HCT116 (cell line): Measurements from ENCODE around the gene MON2. TPM values are rescaled to one million over a fixed set of nuclear protein-coding genes. Genes with fewer than 3 reads are reported as not detected.
A peak's percentile ranks its signal among the peaks of the same experiment; 100 is the strongest.

Experiments
- ATAC-seq: fragments of 200-7000 bp; cut with Tn5 transposase; 2 replicates; pipeline ENCODE4 v1.9.1; 2020; ENCODE audit warnings: mild to moderate bottlenecking, moderate library complexity
- BruUV-seq: library from RNA; stranded (reverse); fragments of 400-500 nt; replicated peaks from 2 replicates; lab custom pipeline; 2021; lab: Mats Ljungman, UMichigan
- CTCF ChIA-PET: fragments of 300-600 bp; sonication (Branson Sonifier 250); formaldehyde crosslinking; loops from one replicate; lab custom pipeline; 2021; ENCODE audit warnings: antibody characterized with exemption; lab: Charles Lee
- POLR2A ChIA-PET: fragments of 300-600, 350-600 bp; sonication (Branson Sonifier 250); formaldehyde crosslinking; loops from one replicate; lab custom pipeline; 2021; ENCODE audit warnings: antibody characterized with exemption; lab: Charles Lee
- RAD21 ChIA-PET, 2 experiments: fragments of 300-600 bp; sonication (Branson Sonifier 250); formaldehyde crosslinking; loops; one replicate each; lab custom pipeline; 2023; ENCODE audit warnings: low total read pairs in 2 of 2; ENCODE audit not compliant: uncharacterized antibody in 2 of 2, unreplicated experiment in 2 of 2, low non-redundant PET in 1 of 2; lab: Charles Lee
- DNase-seq: peaks from one replicate; pipeline ENCODE4 v3.0.0-alpha.2; 2010; ENCODE audit warnings: low read depth, low spot score
- H2AFZ ChIP-seq: fragments of 200-600 bp; shearing (Covaris generic), sonication (generic); 2 replicates; pipeline ENCODE4 v1.6.1; 2017; ENCODE audit warnings: low read depth, mixed run types, mixed read lengths, antibody characterized with exemption, low read length; ENCODE audit not compliant: poor library complexity, severe bottlenecking
- H3K27ac ChIP-seq: 2 replicates; pipeline ENCODE4 v1.5.1; 2012; ENCODE audit warnings: low read depth, low read length
- H3K27me3 ChIP-seq: fragments of 200-600 bp; sonication (generic); 2 replicates; pipeline ENCODE4 v1.6.1; 2016; ENCODE audit warnings: mixed run types, low read length, mixed read lengths; ENCODE audit not compliant: insufficient read depth
- H3K36me3 ChIP-seq, 2 experiments: fragments of 200-500 bp in 1 of 2; fragments of 200-600 bp in 1 of 2; sonication (Bioruptor generic) in 1 of 2; sonication (generic) in 1 of 2; 2 replicates each; pipeline versions ENCODE4 v1.5.1 to v1.6.1; 2014 to 2016; ENCODE audit warnings: low read length in 2 of 2, inconsistent platforms in 1 of 2, mixed read lengths in 1 of 2, mixed run types in 1 of 2; ENCODE audit not compliant: insufficient read depth in 2 of 2, control insufficient read depth in 1 of 2
- H3K4me1 ChIP-seq, 2 experiments: fragments of 200-600 bp in 1 of 2; sonication (generic) in 1 of 2; 2 replicates each; pipeline versions ENCODE4 v1.5.1 to v1.6.1; 2012 to 2017; ENCODE audit warnings: low read length in 2 of 2, inconsistent platforms in 1 of 2, mild to moderate bottlenecking in 1 of 2, mixed read lengths in 1 of 2, mixed run types in 1 of 2, moderate library complexity in 1 of 2; ENCODE audit not compliant: insufficient read depth in 2 of 2, control insufficient read depth in 1 of 2
- H3K4me2 ChIP-seq: fragments of 200-600 bp; sonication (generic); 2 replicates; pipeline ENCODE4 v1.6.1; 2017; ENCODE audit warnings: mixed run types, low read length, mixed read lengths
- H3K4me3 ChIP-seq, 2 experiments: fragments of 200-600 bp in 1 of 2; sonication (generic) in 1 of 2; replicated peaks in 1 of 2; 2 replicates each; pipeline ENCODE4 v1.5.1; 2011 to 2016; ENCODE audit warnings: low read length in 2 of 2, control low read depth in 1 of 2, low read depth in 1 of 2, mild to moderate bottlenecking in 1 of 2, mixed read lengths in 1 of 2, mixed run types in 1 of 2
- H3K79me2 ChIP-seq: fragments of 200-600 bp; sonication (generic); 2 replicates; pipeline ENCODE4 v1.6.1; 2017; ENCODE audit warnings: mild to moderate bottlenecking, mixed run types, low read length, moderate library complexity, mixed read lengths; ENCODE audit not compliant: insufficient read depth
- H3K9ac ChIP-seq: fragments of 200-600 bp; sonication (generic); 2 replicates; pipeline ENCODE4 v1.6.1; 2016; ENCODE audit warnings: low read length, mixed read lengths
- H3K9me2 ChIP-seq: fragments of 200-600 bp; sonication (generic), shearing (Covaris generic); 2 replicates; pipeline ENCODE4 v1.6.1; 2017; ENCODE audit warnings: mixed run types, mild to moderate bottlenecking, moderate library complexity; ENCODE audit not compliant: insufficient read depth
- H3K9me3 ChIP-seq, 2 experiments: fragments of 200-500 bp in 1 of 2; fragments of 200-600 bp in 1 of 2; sonication (Bioruptor generic) in 1 of 2; sonication (generic) in 1 of 2; 2 replicates each; pipeline ENCODE4 v1.6.1; 2014 to 2017; ENCODE audit warnings: low read length in 2 of 2, mixed read lengths in 2 of 2, inconsistent platforms in 1 of 2, low read depth in 1 of 2, mild to moderate bottlenecking in 1 of 2, mixed run types in 1 of 2, moderate library complexity in 1 of 2; ENCODE audit not compliant: control insufficient read depth in 1 of 2, insufficient read depth in 1 of 2
- H4K20me1 ChIP-seq: fragments of 200-600 bp; sonication (generic), shearing (Covaris generic); 2 replicates; pipeline ENCODE4 v1.6.1; 2017; ENCODE audit warnings: mixed run types, mild to moderate bottlenecking, moderate library complexity; ENCODE audit not compliant: insufficient read depth
- CEBPB ChIP-seq: IDR thresholded peaks from 2 replicates; pipeline ENCODE4 v1.6.1; 2012; ENCODE audit warnings: low read depth
- CTCF ChIP-seq, 3 experiments: fragments of 200-600 bp in 1 of 3; sonication (generic) in 1 of 3; IDR thresholded peaks in 2 of 3; conservative IDR thresholded peaks in 1 of 3; 2 replicates each; pipeline ENCODE4 v1.5.1; 2012 to 2017; ENCODE audit warnings: low read depth in 2 of 3, low read length in 2 of 3, antibody characterized with exemption in 1 of 3, borderline replicate concordance in 1 of 3, control low read depth in 1 of 3, mild to moderate bottlenecking in 1 of 3, mixed read lengths in 1 of 3, mixed run types in 1 of 3, moderate library complexity in 1 of 3; ENCODE audit not compliant: insufficient read depth in 1 of 3
- EZH2 ChIP-seq: fragments of 200-600 bp; sonication (generic); IDR thresholded peaks from 2 replicates; pipeline ENCODE4 v1.6.1; 2017; ENCODE audit warnings: antibody characterized with exemption, mixed run types
- FOSL1 ChIP-seq: IDR thresholded peaks from 2 replicates; pipeline ENCODE4 v1.6.1; 2012; ENCODE audit warnings: low read depth
- POLR2AphosphoS5 ChIP-seq: IDR thresholded peaks from 2 replicates; pipeline ENCODE4 v1.6.1; 2011; ENCODE audit warnings: mild to moderate bottlenecking, low read depth, low read length, moderate library complexity
- TCF7L2 ChIP-seq: IDR thresholded peaks from 2 replicates; pipeline ENCODE4 v1.7.0; 2011; ENCODE audit warnings: borderline replicate concordance, inconsistent platforms; ENCODE audit not compliant: insufficient read depth, insufficient read length; ENCODE audit errors: extremely low read depth
- ZFX ChIP-seq: fragments of 450-650 bp; IDR thresholded peaks from 2 replicates; pipeline ENCODE4 v1.6.1; 2017
- intact Hi-C: fragments of 100-400 bp; cut with micrococcal nuclease; formaldehyde crosslinking; loops from 2 replicates; pipeline ENCODE4 v1.10.0; 2022
- total RNA-seq: library from RNA; stranded (reverse); gene quantifications from one replicate; pipeline ENCODE4 v1.2.1, GENCODE V29; 2021; ENCODE audit not compliant: unreplicated experiment

Gene MON2
- total RNA-seq, 1 experiment from 2014 or later = 30.7 TPM

GRCh38 chr12:62582065-62582366 is 115.4 kb downstream of the MON2 start:
- intact Hi-C loops = loop anchor here (5.0 to 10.0 kb wide), 2 partner anchors 145 to 483 kb away; no protein-coding TSS in a partner anchor
- RAD21 ChIA-PET = interaction anchor here (0.6 to 1.7 kb wide), 9 partner anchors 31 to 490 kb away, joined by 3 to 6 read pairs (median 3); no protein-coding TSS in a partner anchor

GRCh38 chr12:62584619-62585018 is 118.0 kb downstream of the MON2 start:
- RAD21 ChIA-PET = no interaction called here
- no TSS peak for BruUV-seq
- Histone ChIP-seq H3K27ac (no peak overlapping the region), H3K27me3 (no peaks in the 10 kb centered on the region), H3K4me3 (no peak overlapping the region), H3K4me1 (no peaks in the 10 kb centered on the region), H3K4me2 (no peak overlapping the region), H3K9me3 (no peaks in the 10 kb centered on the region), H4K20me1 (no peaks in the 10 kb centered on the region)
- intact Hi-C loops = loop anchor here (5.0 to 10.0 kb wide), 2 partner anchors 147 to 480 kb away; no protein-coding TSS in a partner anchor
- POLR2A ChIA-PET = no interaction called here
- TF ChIP-seq CEBPB (no peak), ZFX (no peak), EZH2 (no peak), POLR2AphosphoS5 (no peak), TCF7L2 (no peak)
- TF ChIP-seq, all 23 proteins: peak for 0
- CTCF ChIA-PET = interaction anchor here (1.0 kb wide), 1 partner anchor 213 kb away, joined by 3 read pairs; no protein-coding TSS in a partner anchor
- Histone ChIP-seq H2AFZ (no peak overlapping the region), H3K36me3 (no peaks in the 10 kb centered on the region), H3K9me2 (no peaks in the 10 kb centered on the region), H3K9ac (no peak overlapping the region), H3K79me2 (no peaks in the 10 kb centered on the region)
- ATAC-seq (no peak), DNase-seq (no peak)

More at GRCh38 chr12:62582065-62582366, 115.4 kb downstream of the MON2 start:
- ChIA-PET CTCF (interaction anchor here (0.7 to 2.6 kb wide), 17 partner anchors 9 to 487 kb away, joined by 3 to 79 read pairs (median 4); no protein-coding TSS in a partner anchor), POLR2A (interaction anchor here (0.6 to 1.0 kb wide), 2 partner anchors 24 to 58 kb away, joined by 3 read pairs; no protein-coding TSS in a partner anchor)
- Histone ChIP-seq H3K4me1 (no peaks in the 10 kb centered on the region), H3K9ac (no peak overlapping the region), H3K27ac (no peak overlapping the region), H3K9me2 (no peaks in the 10 kb centered on the region), H3K79me2 (no peaks in the 10 kb centered on the region), H2AFZ (no peak overlapping the region), H3K9me3 (no peaks in the 10 kb centered on the region), H3K27me3 (no peaks in the 10 kb centered on the region), H3K4me3 (no peak overlapping the region), H4K20me1 (no peaks in the 10 kb centered on the region), H3K4me2 (no peak overlapping the region), H3K36me3 (no peaks in the 10 kb centered on the region)
- BruUV-seq = no TSS peak
- 0 out of 6 replicates have a peak, but pooled peaks of 1 of the 3 experiments have one; percentile 0 for TF ChIP-seq CTCF (IDR thresholded peaks at IDR 0.05 in 2 of 3, conservative IDR thresholded peaks at IDR 0.05 in 1 of 3; ENCODE audit: borderline replicate concordance in 1 of 3, insufficient read depth in 1 of 3, low read depth in 2 of 3, low read length in 2 of 3)
- TF ChIP-seq FOSL1 = no peak
- ATAC-seq (no peak), DNase-seq (no peak)
